ENCODE data around the gene SIAE.

DNA sequence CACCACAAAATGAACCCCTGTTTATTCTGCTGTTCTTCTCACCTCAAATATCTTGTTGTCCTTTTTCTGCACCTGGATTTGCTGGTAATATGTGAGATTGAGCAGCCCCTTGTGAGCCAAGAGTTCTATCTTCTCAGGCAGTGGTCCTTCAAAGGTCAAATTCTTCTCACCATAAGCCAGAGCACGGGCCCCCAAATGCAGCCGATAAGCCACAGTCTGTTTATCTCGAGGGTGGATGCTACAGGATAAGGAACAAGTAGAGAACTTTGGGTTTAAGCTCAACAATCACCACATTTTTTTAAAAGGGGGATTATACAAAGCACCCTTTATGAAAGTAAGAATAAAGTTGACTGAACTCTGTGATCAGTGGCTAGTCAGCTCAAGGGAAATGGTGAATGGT is 35.0 kb downstream of the SIAE start:
- TF ChIP-seq POLR2AphosphoS5 (IDR thresholded peaks at IDR 0.05; ENCODE audit: low read depth, low read length) (no peak), POLR2A (IDR thresholded peaks at IDR 0.05; ENCODE audit: low read depth, low read length) (no peak), POU2F2 (IDR thresholded peaks at IDR 0.05; ENCODE audit: low read depth, low read length) (no peak), TAF1 (IDR thresholded peaks at IDR 0.05; ENCODE audit: low read depth, low read length) (no peak), PAX5 (IDR thresholded peaks at IDR 0.05; ENCODE audit: insufficient read depth, low read length, severe bottlenecking) (no peak)

Data from GM12891 (cell line).